NCI-H526 treated with DMSO at 0.1 percent for 48 hours (cell line): ENCODE data around the gene ZDHHC11B.

ENCODE experiments used
- DNase-seq: peaks from one replicate; lab custom pipeline; 2025; lab: John Stamatoyannopoulos, UW

Gene ZDHHC11B

GRCh38 chr5:660491-661030 lies 124.0 kb downstream of the ZDHHC11B start:
- no peak for DNase-seq
